GM19395 (cell line): ENCODE data around the gene MICALL2.

ENCODE experiments used
- ATAC-seq: cut with Tn5 transposase; IDR thresholded peaks from one replicate; pipeline ENCODE4 v1.9.1; 2021; ENCODE audit warnings: mild to moderate bottlenecking, moderate library complexity; ENCODE audit not compliant: unreplicated experiment

MICALL2 gene

GRCh38 chr7:1419310-1419634 lies 40.0 kb downstream of the MICALL2 start:
- no peak for ATAC-seq

- ATAC-seq = no peak
Measured at GRCh38 chr7:1418505-1419309, 40.6 kb downstream of the MICALL2 start.

- ATAC-seq = no peak
Measured at GRCh38 chr7:1415389-1415990, 43.8 kb downstream of the MICALL2 start.

GRCh38 chr7:1413936-1414639 lies 45.2 kb downstream of the MICALL2 start:
- no peak for ATAC-seq

- ATAC-seq = peak; percentile 54
Measured at GRCh38 chr7:1412322-1413261, 46.7 kb downstream of the MICALL2 start.

- no peak for ATAC-seq
Measured at GRCh38 chr7:1411414-1411813, 47.9 kb downstream of the MICALL2 start.

GRCh38 chr7:1410992-1411391 lies 48.3 kb downstream of the MICALL2 start:
- ATAC-seq = no peak

GRCh38 chr7:1409555-1409954 lies 49.7 kb downstream of the MICALL2 start:
- no peak for ATAC-seq

- no peak for ATAC-seq
Measured at GRCh38 chr7:1408466-1408865, 50.8 kb downstream of the MICALL2 start.

- ATAC-seq = no peak
Measured at GRCh38 chr7:1407892-1408291, 51.4 kb downstream of the MICALL2 start.

- ATAC-seq = no peak
Measured at GRCh38 chr7:1404898-1405548, 54.2 kb downstream of the MICALL2 start.

- no peak for ATAC-seq
Measured at GRCh38 chr7:1404460-1404809, 54.8 kb downstream of the MICALL2 start.

- ATAC-seq = no peak
Measured at GRCh38 chr7:1403638-1404459, 55.4 kb downstream of the MICALL2 start.

GRCh38 chr7:1402791-1403637 lies 56.3 kb downstream of the MICALL2 start:
- no peak for ATAC-seq

- no peak for ATAC-seq
Measured at GRCh38 chr7:1402110-1402790, 57.0 kb downstream of the MICALL2 start.

GRCh38 chr7:1401011-1401410 lies 58.3 kb downstream of the MICALL2 start:
- no peak for ATAC-seq

- ATAC-seq = no peak
Measured at GRCh38 chr7:1400371-1400770, 58.9 kb downstream of the MICALL2 start.
